ENCODE measurements around the gene TAS1R2.

GRCh38 chr1:18861082-18861481 is 1.6 kb upstream of the TAS1R2 start:
- no peak for TF ChIP-seq EZH2 (IDR thresholded peaks at IDR 0.05)
- no peak for TF ChIP-seq POLR2AphosphoS5 (IDR thresholded peaks at IDR 0.05; ENCODE audit: borderline replicate concordance, low read depth, low read length)
- no peak for TF ChIP-seq FOXP2 (optimal IDR thresholded peaks at IDR 0.05; ENCODE audit: control extremely low read depth, extremely low read length, insufficient read depth)

Measured in SK-N-MC (cell line).